HG03442 (cell line): ENCODE data around the gene TMPRSS7.

Experiments
- ATAC-seq: cut with Tn5 transposase; IDR thresholded peaks from one replicate; pipeline ENCODE4 v1.9.1; 2021; ENCODE audit warnings: mild to moderate bottlenecking, moderate library complexity; ENCODE audit not compliant: unreplicated experiment

The TMPRSS7 gene

DNA sequence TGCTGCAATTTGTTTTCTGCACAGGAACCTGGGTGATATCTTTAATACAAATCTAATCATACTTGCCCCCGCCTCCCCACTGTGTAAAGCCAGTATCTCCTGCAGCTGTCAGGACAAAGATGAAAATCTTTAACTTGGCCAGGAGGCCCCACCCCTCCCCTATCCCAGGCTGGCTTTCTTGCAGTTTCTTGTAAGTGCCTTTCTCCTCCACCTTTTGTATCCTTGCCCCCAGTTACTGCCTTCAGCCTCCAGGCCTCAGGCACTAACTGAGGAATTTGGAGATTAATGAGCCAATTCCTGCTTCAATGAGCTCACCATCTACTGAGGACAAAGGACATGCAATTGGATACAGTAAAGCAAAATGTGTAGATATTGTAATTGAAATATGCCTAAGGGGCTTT, 92.0 kb downstream of the TMPRSS7 start:
- ATAC-seq = no peak

DNA sequence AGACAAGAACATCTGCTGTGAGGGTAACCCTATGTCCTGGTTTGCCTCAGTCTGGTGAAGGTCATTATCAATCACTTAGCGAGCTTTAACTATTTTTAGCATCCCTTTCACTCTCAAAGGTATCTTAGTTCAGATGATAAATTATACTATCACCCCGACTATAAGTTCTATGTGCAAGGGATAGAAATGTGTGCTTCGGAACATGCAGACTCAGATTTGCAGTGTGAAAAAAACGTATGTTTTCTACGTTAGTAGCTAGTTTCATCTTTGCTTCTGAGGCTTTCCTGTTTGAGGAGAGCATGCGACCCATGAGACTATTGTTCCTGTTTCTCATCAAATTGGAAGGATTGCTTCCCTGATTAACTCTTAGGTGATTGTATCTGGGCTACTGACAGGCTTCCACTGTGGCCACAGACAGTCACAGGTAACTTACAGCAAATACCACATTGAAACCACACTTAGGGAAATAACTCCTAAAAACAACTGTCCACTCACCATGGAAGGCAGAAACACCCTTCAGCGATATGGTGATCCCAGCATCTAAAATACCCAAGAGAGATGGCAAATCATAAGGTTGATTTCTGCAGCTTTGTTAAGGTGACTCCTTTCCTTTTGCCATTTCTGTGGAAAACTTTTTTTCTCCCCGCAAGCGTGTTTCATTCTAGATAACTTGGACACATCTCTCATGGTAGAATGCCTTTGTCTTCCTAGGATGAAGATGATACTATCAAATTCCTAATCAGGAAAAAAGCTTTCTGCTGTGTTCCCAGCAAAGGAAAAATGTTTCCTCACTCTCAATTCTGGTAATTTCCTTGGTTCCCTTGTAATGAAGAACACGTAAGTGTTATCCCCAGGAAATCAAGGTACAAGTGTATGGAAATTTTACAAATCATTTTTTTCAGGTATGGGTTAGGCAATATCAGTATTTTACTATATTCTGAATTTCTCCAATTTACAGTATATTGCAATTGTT, 93.3 kb downstream of the TMPRSS7 start:
- ATAC-seq = peak; percentile 30

GRCh38 chr3:112128843-112129727, 94.5 kb downstream of the TMPRSS7 start:
- peak; percentile 36 for ATAC-seq

DNA sequence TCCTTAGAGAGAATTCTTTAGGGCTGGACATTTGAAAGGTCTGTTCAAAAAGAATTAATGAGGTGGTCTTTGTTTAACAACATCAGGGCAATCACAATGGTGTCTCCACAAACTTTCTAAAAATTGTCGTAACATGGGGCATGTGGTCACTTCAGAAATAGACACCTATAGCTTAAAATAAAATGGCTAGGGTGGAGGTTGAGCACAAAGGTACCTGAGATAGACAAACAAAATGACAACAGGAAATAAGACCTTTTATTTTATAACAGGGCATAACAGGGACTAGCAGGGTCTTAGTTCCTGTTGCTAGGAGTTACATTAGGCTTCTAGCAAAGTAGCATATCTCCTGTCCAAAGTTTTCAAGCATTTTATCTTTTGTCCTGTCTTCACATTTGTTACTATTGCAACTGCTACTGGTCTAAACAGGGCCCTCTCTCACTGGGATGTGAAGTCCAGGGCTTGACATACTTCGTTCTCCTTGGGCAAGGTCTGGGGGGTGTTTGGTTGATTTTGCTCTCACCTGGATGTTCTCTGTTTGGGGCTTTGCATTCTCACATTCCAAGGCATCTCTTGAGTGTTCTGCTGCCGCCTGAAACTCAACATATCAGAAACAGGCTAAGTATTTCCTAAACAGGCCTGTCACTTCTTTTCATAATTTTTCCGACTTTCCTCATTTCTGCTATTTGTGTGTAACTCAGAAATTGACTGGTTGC, 95.5 kb downstream of the TMPRSS7 start:
- ATAC-seq = no peak

GRCh38 chr3:112130638-112130993, 96.1 kb downstream of the TMPRSS7 start:
- no peak for ATAC-seq
